GM21515 (cell line): ENCODE measurements around the gene DNAAF5.

Experiments
- ATAC-seq: cut with Tn5 transposase; IDR thresholded peaks from one replicate; pipeline ENCODE4 v1.9.1; 2021; ENCODE audit not compliant: unreplicated experiment

DNAAF5 gene

GRCh38 chr7:831596-832166, 105.2 kb downstream of the DNAAF5 start:
- ATAC-seq = peak; percentile 63

- peak; percentile 32 for ATAC-seq
These were observed 105.9 kb downstream of the DNAAF5 start, which contains the start of gene SUN1 for GRCh38 chr7:832167-832967. Gene SUN1, plus strand, starts transcription at chr7:832476. Its CDS starts 49 bp downstream, at chr7:832525.

GRCh38 chr7:832968-833424, 106.5 kb downstream of the DNAAF5 start:
- ATAC-seq = no peak

GRCh38 chr7:833601-834258, 107.2 kb downstream of the DNAAF5 start:
- ATAC-seq = no peak

- no peak for ATAC-seq
These were observed 107.8 kb downstream of the DNAAF5 start for GRCh38 chr7:834277-834676.

GRCh38 chr7:835021-835420, 108.5 kb downstream of the DNAAF5 start:
- ATAC-seq = no peak

GRCh38 chr7:835485-836401, 109.2 kb downstream of the DNAAF5 start:
- no peak for ATAC-seq
